Peyer's patch (tissue), 4 donors: ENCODE results near the gene SH3BP5L. TPM values are rescaled to one million over a fixed set of nuclear protein-coding genes. Genes with fewer than 3 reads are reported as not detected.

ENCODE experiments used
- DNase-seq, 3 donors: peaks; one replicate each; pipeline ENCODE4 v3.0.0-alpha.2; 2017 to 2019
- H3K27ac ChIP-seq, 4 donors: fragments of 200-600 bp; sonication (generic); one replicate each; pipeline ENCODE4 v1.5.1; 2016 to 2019
- H3K27me3 ChIP-seq, 2 donors: fragments of 200-600 bp; sonication (generic); one replicate each; pipeline ENCODE4 v1.5.1; 2019
- H3K36me3 ChIP-seq, 3 donors: fragments of 200-600 bp; sonication (generic); one replicate each; pipeline ENCODE4 v1.5.1; 2016 to 2019
- H3K4me1 ChIP-seq, 4 donors: fragments of 200-600 bp; sonication (generic); one replicate each; pipeline ENCODE4 v1.5.1; 2016 to 2019
- H3K4me3 ChIP-seq, 4 donors: fragments of 200-600 bp; sonication (generic); 1 replicate in 3 of 4; 2 replicates in 1 of 4; pipeline ENCODE4 v1.5.1; 2016 to 2019; ENCODE audit warnings: mild to moderate bottlenecking in 1 of 4
- H3K9me3 ChIP-seq, 4 donors: fragments of 200-600 bp; sonication (generic); one replicate each; pipeline ENCODE4 v1.5.1; 2016 to 2019; ENCODE audit warnings: mild to moderate bottlenecking in 1 of 4
- POLR2A ChIP-seq, 2 donors: fragments of 450-650 bp; IDR thresholded peaks; one replicate each; pipeline ENCODE4 v1.5.1; 2017; ENCODE audit warnings: antibody characterized with exemption in 2 of 2, mild to moderate bottlenecking in 2 of 2, moderate library complexity in 2 of 2
- total RNA-seq, 4 donors: library from RNA; depleted of rRNA; stranded (reverse); fragments of >200 nt; gene quantifications; one replicate each; pipeline ENCODE4 v1.1.0, GENCODE V29; 2016
- TF ChIP-seq, protein P1 (sequence below), 6 experiments: fragments of 450-650 bp in 4 of 6; fragments of 200-600 bp in 2 of 6; sonication (generic) in 1 of 6; IDR thresholded peaks; one replicate each; pipeline ENCODE4 v1.5.1; 2017 to 2019; ENCODE audit warnings: antibody characterized with exemption in 6 of 6, mild to moderate bottlenecking in 3 of 6, moderate library complexity in 1 of 6

SH3BP5L gene
- total RNA-seq, 4 donors from 2014 or later: 19.0 to 60.6 (median 51.5) TPM

DNA sequence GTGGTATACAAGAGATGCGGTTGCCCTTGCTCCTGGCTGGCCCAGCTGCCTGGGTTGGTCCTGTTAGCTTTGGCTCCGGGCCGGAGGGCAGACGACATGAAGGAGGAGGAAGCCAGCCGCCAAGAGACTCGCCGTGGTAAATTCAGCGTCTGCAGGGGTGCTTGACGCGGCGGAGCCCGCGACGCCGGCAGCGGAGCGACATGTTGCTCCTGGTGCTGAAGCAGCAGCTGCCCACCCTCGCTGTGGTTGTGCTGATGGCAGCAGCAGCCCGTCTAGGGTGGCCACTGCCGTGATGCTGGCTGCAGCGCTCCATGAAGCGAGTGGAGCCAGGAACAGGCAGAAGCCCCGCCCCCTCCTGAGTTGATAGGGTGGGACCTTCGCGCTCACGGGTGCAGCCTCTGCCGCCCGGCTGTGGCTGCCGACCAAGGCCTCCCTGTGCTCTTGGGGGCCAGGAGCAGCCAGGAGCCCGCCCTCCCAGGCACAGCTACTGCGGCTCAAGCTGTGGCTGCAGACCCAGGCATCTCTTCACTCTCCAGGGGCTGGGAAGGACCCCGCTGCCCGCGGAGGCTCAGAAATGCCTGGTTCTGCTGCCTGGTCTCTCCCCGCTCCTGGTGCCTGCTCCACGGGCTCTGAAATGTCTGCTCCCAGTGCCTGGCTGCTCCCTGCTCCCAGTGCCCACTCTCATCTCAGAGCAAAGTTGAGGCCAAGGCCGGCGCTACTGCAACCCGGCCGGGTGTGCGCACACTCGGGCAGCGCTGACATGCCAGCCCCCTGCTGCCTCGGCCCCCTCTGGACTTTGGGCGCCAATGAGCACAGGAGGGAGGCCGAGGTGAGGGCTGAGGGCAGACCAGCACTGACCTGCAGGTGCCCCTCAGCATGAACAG is 37.5 kb upstream of the SH3BP5L start:
- Histone ChIP-seq H3K4me1 (peaks cover 0 to 20% (median 7%) of the 10 kb centered on the region in 4 donors), H3K36me3 (no peaks in the 10 kb centered on the region), H3K4me3 (peak overlapping the region; percentile 59 to 80 (median 76)), H3K27me3 (no peaks in the 10 kb centered on the region), H3K27ac (peak overlapping the region; percentile 69 to 92 (median 78)), H3K9me3 (no peaks in the 10 kb centered on the region)
- peak; percentile 91 to 96 (median 96) for DNase-seq
- TF ChIP-seq, protein P1, sequence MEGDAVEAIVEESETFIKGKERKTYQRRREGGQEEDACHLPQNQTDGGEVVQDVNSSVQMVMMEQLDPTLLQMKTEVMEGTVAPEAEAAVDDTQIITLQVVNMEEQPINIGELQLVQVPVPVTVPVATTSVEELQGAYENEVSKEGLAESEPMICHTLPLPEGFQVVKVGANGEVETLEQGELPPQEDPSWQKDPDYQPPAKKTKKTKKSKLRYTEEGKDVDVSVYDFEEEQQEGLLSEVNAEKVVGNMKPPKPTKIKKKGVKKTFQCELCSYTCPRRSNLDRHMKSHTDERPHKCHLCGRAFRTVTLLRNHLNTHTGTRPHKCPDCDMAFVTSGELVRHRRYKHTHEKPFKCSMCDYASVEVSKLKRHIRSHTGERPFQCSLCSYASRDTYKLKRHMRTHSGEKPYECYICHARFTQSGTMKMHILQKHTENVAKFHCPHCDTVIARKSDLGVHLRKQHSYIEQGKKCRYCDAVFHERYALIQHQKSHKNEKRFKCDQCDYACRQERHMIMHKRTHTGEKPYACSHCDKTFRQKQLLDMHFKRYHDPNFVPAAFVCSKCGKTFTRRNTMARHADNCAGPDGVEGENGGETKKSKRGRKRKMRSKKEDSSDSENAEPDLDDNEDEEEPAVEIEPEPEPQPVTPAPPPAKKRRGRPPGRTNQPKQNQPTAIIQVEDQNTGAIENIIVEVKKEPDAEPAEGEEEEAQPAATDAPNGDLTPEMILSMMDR (IDR thresholded peaks at IDR 0.05): no peak
- TF ChIP-seq POLR2A (IDR thresholded peaks at IDR 0.05): peak; percentile 29 to 54

DNA sequence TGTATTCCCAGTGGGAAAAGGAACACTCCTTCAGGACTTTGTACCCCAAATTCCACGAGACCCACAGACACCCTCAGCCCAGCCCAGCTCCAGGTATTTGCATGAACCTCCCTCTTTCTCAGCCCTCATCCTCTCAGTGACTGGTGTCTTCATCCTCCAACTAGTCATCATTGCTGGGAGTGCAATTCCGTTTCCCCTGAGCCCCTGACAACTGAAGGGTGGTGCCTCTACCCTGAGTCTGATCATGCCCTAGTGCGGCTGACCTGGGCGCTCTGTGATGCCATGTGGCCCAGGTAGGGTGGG is 36.9 kb upstream of the SH3BP5L start:
- no peak for DNase-seq
- Histone ChIP-seq H3K27ac (peak overlapping the region; percentile 69 to 92 (median 78)), H3K4me1 (peaks cover 0 to 26% (median 9%) of the 10 kb centered on the region in 4 donors), H3K4me3 (peak overlapping the region; percentile 59 to 80 (median 76)), H3K36me3 (no peaks in the 10 kb centered on the region), H3K9me3 (no peaks in the 10 kb centered on the region), H3K27me3 (no peaks in the 10 kb centered on the region)
- TF ChIP-seq POLR2A (IDR thresholded peaks at IDR 0.05): no peak

DNA sequence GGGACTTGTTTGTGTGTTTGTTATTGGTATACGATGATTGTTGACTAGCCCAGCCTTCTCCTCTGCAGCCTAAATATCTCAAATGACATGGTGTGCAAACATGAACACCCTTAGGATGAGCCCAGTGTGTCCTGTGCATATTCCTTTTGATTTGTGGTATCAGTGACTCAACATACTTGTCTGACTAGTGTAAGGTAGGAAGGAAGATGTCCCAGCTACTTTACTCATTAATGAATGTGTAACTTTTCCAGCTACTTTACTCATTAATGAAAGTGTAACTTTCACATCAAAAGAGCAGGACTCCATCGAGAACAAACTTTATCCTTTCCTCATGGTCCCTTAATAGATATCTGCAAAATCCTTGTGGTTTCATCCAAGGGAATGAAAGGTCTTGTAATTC is 35.9 kb upstream of the SH3BP5L start:
- H3K27ac ChIP-seq: no peak overlapping the region
- no peaks in the 10 kb centered on the region for H3K9me3 ChIP-seq
- no peaks in the 10 kb centered on the region for H3K27me3 ChIP-seq
- DNase-seq: no peak
- H3K4me1 ChIP-seq: peaks cover 0 to 31% (median 9%) of the 10 kb centered on the region in 4 donors
- H3K36me3 ChIP-seq: no peaks in the 10 kb centered on the region
- TF ChIP-seq POLR2A (IDR thresholded peaks at IDR 0.05): no peak
- TF ChIP-seq, protein P1 (IDR thresholded peaks at IDR 0.05): no peak
- no peak overlapping the region for H3K4me3 ChIP-seq

DNA sequence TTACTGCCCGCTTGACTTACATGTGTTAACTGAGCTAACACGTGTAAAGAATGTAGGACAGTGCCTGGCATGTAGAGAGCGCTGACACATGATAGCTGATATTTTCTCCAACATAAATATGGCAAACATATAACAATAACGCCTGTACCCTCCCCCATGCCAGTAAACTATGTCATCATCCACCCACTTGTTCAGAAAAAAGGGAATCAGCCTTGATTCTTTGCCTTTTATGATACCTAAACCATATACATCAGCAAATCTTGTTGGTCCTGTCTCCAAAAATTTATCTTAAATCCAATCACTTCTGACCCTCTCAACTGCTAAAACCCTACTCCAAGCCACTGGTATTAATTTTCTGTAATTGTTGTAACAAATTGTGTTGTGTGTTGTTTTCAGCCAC is 34.3 kb upstream of the SH3BP5L start:
- TF ChIP-seq POLR2A (IDR thresholded peaks at IDR 0.05): no peak
- TF ChIP-seq, protein P1 (IDR thresholded peaks at IDR 0.05): no peak
- no peak for DNase-seq
- H3K27ac ChIP-seq: peak overlapping the region in 1 of 4 donors; percentile 88
- peaks cover 0 to 7% (median 0%) of the 10 kb centered on the region in 3 donors for H3K36me3 ChIP-seq
- H3K4me1 ChIP-seq: peaks cover 0 to 31% (median 9%) of the 10 kb centered on the region in 4 donors
- no peaks in the 10 kb centered on the region for H3K9me3 ChIP-seq
- H3K27me3 ChIP-seq: no peaks in the 10 kb centered on the region
- no peak overlapping the region for H3K4me3 ChIP-seq

DNA sequence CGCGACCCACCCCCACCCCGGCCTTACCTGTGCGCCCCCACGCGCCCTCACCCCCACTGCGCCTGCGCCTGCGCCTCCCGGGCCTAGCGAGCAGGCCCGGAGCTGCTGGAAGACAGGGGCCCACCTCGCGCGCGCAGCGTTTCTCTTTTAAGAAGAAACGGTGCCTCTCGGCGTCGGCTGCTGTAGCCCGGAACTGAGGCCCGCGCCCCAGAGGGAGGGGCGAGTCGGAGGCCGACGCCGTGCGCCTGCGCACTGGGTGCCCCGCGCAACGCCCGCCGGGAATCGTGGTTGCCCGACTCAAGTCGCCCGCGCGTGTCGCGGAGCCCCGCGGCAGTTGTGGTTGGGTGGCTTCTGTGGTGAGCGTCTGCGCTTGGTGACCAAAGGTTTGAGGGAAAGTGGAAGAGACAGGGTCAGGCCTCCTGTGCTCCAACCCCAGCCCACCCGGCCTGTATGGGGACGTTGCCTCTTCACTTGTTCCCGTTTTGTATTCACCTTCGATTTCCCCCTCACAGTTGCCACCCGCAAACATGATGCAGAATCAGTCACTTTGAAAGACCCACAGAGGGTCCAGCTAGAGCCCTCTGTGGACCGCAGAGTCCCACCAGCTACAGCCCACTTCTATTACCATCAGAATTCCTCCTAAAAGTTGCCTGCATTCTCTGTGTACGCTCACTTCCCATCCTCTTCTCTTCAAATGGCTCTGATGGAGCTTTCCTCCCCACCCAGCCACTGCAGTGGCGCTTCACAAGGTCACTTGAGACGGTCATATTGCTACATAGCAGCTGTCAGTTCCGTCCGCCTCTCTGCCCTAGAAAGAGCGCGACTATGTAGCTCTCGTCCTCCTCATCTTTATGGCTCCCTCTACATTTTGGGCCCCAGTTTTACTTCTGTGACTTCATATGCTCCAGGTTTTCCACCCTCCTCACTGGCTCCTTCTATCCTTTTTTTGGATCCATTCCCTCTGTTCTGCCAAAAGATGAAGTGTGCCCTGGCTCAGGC is 33.5 kb upstream of the SH3BP5L start, which contains the start of gene ZNF692:
TSS of gene ZNF692 (minus strand) at position 195 of the 999 bp plus-strand sequence. CDS start 776 bp downstream, outside the sequence.
- peak; percentile 97 to 99 (median 98) for DNase-seq
- Histone ChIP-seq H3K9me3 (no peaks in the 10 kb centered on the region), H3K36me3 (peaks cover 0 to 7% (median 0%) of the 10 kb centered on the region in 3 donors), H3K27ac (peak within 1 kb of the TSS; percentile 85 to 94 (median 90)), H3K4me3 (peak within 1 kb of the TSS; percentile 53 to 78 (median 59)), H3K4me1 (peaks cover 0 to 31% (median 9%) of the 10 kb centered on the region in 4 donors), H3K27me3 (no peaks in the 10 kb centered on the region)
- TF ChIP-seq, protein P1 (IDR thresholded peaks at IDR 0.05): peak in 1 of 6 experiments; percentile 3
- TF ChIP-seq POLR2A (IDR thresholded peaks at IDR 0.05): peak; percentile 66 to 77
